ENCODE measurements around the gene ZNF436. TPM values are rescaled to one million over a fixed set of nuclear protein-coding genes. Genes with fewer than 3 reads are reported as not detected.

Gene ZNF436
- total and polyA plus RNA-seq, 2 experiments from 2014 or later, result 0.23 to 1.0 TPM

GRCh38 chr1:23370330-23370708 lies 683 bp upstream of the ZNF436 start (continued):
- no peak for TF ChIP-seq REST (IDR thresholded peaks at IDR 0.05; ENCODE audit: unreplicated experiment)
- TF ChIP-seq CREB1 (CRISPR knock-in tag; IDR thresholded peaks at IDR 0.05; ENCODE audit: low read depth), result no peak
- TF ChIP-seq ZNF114 (CRISPR knock-in tag; IDR thresholded peaks at IDR 0.05), result no peak
- TF ChIP-seq CTCF (conservative IDR thresholded peaks at IDR 0.05; ENCODE audit: low read depth in 2 of 2), result no peak

- no peaks in the 10 kb centered on the region for H3K79me2 ChIP-seq (replicated peaks; ENCODE audit: insufficient read depth)
- peak; percentile 84 for ATAC-seq
- peaks cover 30% of the 10 kb centered on the region for H3K4me1 Mint-ChIP-seq
- peak overlapping the region; percentile 95 for H3K27ac Mint-ChIP-seq
- no peak overlapping the region for H3K27ac ChIP-seq (ENCODE audit: low read depth)
- peaks cover 24% of the 10 kb centered on the region for H3K4me1 ChIP-seq (ENCODE audit: insufficient read depth)
- H3K4me3 Mint-ChIP-seq, result peak overlapping the region; percentile 89
- H3K4me3 ChIP-seq, result peak overlapping the region; percentile 93
- peaks cover 11% of the 10 kb centered on the region; the same call in 2 of the 3 replicates for H3K36me3 Mint-ChIP-seq (ENCODE audit: low read depth)
- peak overlapping the region; percentile 99 for H2AFZ ChIP-seq
- H3F3A ChIP-seq (replicated peaks; ENCODE audit: low read depth), result peaks cover 20% of the 10 kb centered on the region; the same call in 1 of the 2 replicates
- peak overlapping the region; percentile 98 for H3K4me2 ChIP-seq
- peak; percentile 97 for DNase-seq (ENCODE audit: low spot score)
- no peaks in the 10 kb centered on the region for H3K36me3 ChIP-seq (ENCODE audit: insufficient read depth)
- no peaks in the 10 kb centered on the region for H3K9me2 ChIP-seq (ENCODE audit: insufficient read depth)
- H4K20me1 ChIP-seq (replicated peaks; ENCODE audit: insufficient read depth), result peaks cover 39% of the 10 kb centered on the region
- H3K27me3 Mint-ChIP-seq (ENCODE audit: insufficient read depth, low read depth, poor library complexity), result peaks cover 95% of the 10 kb centered on the region
- H3K27me3 ChIP-seq (ENCODE audit: insufficient read depth), result peaks cover 90% of the 10 kb centered on the region
- peaks cover 21% of the 10 kb centered on the region for H3K9me3 Mint-ChIP-seq
- TF ChIP-seq ZNF114 (CRISPR knock-in tag; IDR thresholded peaks at IDR 0.05) (no peak), CREB1 (CRISPR knock-in tag; IDR thresholded peaks at IDR 0.05; ENCODE audit: low read depth) (peak; percentile 94), EZH2phosphoT487 (IDR thresholded peaks at IDR 0.05; ENCODE audit: unreplicated experiment) (no peak), POLR2AphosphoS5 (IDR thresholded peaks at IDR 0.05; ENCODE audit: low read depth) (peak; percentile 74), JUNB (IDR thresholded peaks at IDR 0.05; ENCODE audit: unreplicated experiment) (no peak), REST (IDR thresholded peaks at IDR 0.05; ENCODE audit: unreplicated experiment) (no peak), NANOG (IDR thresholded peaks at IDR 0.05; ENCODE audit: borderline replicate concordance) (no peak), ETS1 (IDR thresholded peaks at IDR 0.05) (peak; percentile 93), ZNF331 (CRISPR knock-in tag; IDR thresholded peaks at IDR 0.05; ENCODE audit: low read depth) (no peak), STAT1 (IDR thresholded peaks at IDR 0.05; ENCODE audit: unreplicated experiment) (no peak), EZH2 (IDR thresholded peaks at IDR 0.05; ENCODE audit: low read depth, unreplicated experiment) (peak; percentile 32), CTCF (conservative IDR thresholded peaks at IDR 0.05; ENCODE audit: low read depth in 2 of 2) (peak; percentile 30 to 56)
These were observed 888 bp downstream of the ZNF436 start for GRCh38 chr1:23368562-23369334.

Measured in GM23338 (cell line).